PFSK-1 (cell line): ENCODE results near the gene FAM9C.

ENCODE experiments used
- FOXP2 ChIP-seq: optimal IDR thresholded peaks from 2 replicates; pipeline ENCODE3; 2011; ENCODE audit warnings: borderline replicate concordance, control low read depth, inconsistent platforms; ENCODE audit not compliant: insufficient read depth; ENCODE audit errors: extremely low read length, extremely low read depth
- POLR2AphosphoS5 ChIP-seq: IDR thresholded peaks from 2 replicates; pipeline ENCODE4 v1.6.1; 2012; ENCODE audit warnings: low read depth, mild to moderate bottlenecking, control low read depth, low read length, moderate library complexity
- SIN3A ChIP-seq: IDR thresholded peaks from 2 replicates; pipeline ENCODE4 v1.6.1; 2012; ENCODE audit warnings: mild to moderate bottlenecking, low read length, moderate library complexity, borderline replicate concordance; ENCODE audit not compliant: insufficient read depth
- TAF1 ChIP-seq: IDR thresholded peaks from 2 replicates; pipeline ENCODE4 v1.6.1; 2012; ENCODE audit warnings: low read length, control low read depth, borderline replicate concordance; ENCODE audit not compliant: insufficient read depth
- TF ChIP-seq, protein P1 (sequence below), 2 experiments: IDR thresholded peaks; 2 replicates each; pipeline versions ENCODE4 v1.6.1 to v1.8.0; 2011 to 2012; ENCODE audit warnings: low read depth in 2 of 2, low read length in 2 of 2, control low read depth in 1 of 2, inconsistent platforms in 1 of 2, mild to moderate bottlenecking in 1 of 2, moderate library complexity in 1 of 2; ENCODE audit not compliant: insufficient read depth in 1 of 2

Gene FAM9C

DNA sequence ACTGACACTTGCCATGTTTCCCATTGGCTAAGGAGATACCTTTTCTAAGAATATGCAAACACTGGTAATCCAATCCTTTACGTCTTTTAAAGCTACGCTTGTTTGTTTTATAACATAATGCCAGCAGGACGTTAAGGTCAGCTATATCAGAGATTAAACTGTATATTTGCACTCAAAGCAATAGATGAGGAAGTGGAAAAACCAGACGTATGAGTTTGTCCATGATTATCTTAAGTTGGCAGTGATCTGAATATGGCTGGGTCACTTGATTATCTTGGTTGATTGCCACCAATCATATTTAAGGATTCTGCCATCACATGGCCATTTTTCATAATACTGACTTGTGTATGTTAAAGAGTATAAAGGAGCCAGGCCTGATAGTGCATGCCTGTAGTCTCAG is 50.1 kb downstream of the FAM9C start:
- TF ChIP-seq POLR2AphosphoS5 (no peak), FOXP2 (no peak), TAF1 (no peak), SIN3A (no peak)
- TF ChIP-seq, protein P1, sequence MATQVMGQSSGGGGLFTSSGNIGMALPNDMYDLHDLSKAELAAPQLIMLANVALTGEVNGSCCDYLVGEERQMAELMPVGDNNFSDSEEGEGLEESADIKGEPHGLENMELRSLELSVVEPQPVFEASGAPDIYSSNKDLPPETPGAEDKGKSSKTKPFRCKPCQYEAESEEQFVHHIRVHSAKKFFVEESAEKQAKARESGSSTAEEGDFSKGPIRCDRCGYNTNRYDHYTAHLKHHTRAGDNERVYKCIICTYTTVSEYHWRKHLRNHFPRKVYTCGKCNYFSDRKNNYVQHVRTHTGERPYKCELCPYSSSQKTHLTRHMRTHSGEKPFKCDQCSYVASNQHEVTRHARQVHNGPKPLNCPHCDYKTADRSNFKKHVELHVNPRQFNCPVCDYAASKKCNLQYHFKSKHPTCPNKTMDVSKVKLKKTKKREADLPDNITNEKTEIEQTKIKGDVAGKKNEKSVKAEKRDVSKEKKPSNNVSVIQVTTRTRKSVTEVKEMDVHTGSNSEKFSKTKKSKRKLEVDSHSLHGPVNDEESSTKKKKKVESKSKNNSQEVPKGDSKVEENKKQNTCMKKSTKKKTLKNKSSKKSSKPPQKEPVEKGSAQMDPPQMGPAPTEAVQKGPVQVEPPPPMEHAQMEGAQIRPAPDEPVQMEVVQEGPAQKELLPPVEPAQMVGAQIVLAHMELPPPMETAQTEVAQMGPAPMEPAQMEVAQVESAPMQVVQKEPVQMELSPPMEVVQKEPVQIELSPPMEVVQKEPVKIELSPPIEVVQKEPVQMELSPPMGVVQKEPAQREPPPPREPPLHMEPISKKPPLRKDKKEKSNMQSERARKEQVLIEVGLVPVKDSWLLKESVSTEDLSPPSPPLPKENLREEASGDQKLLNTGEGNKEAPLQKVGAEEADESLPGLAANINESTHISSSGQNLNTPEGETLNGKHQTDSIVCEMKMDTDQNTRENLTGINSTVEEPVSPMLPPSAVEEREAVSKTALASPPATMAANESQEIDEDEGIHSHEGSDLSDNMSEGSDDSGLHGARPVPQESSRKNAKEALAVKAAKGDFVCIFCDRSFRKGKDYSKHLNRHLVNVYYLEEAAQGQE (IDR thresholded peaks at IDR 0.05; ENCODE audit: insufficient read depth in 1 of 2, low read depth in 2 of 2, low read length in 2 of 2): no peak

DNA sequence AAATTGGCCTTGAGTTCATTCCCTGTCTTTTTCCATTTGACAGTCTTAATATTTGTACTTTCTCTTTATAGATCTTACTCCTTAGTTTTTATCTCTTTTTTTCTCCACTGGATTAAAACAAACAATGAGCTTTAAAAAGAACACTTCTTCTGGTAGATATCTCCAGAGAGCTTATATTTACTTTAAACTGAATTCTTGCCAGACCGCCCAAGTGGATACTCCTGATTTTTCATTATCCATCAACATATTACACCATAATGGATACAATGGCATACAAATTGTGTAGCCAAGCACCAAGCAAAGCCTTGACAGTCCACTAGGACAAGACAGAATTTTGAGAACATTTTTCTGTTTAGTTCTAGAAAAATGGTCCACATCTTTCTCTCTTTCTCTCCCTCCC is 50.6 kb downstream of the FAM9C start:
- no peak for TF ChIP-seq SIN3A
- TF ChIP-seq TAF1: no peak
- TF ChIP-seq FOXP2: no peak
- TF ChIP-seq POLR2AphosphoS5: no peak
- TF ChIP-seq, protein P1 (IDR thresholded peaks at IDR 0.05; ENCODE audit: insufficient read depth in 1 of 2, low read depth in 2 of 2, low read length in 2 of 2): no peak

DNA sequence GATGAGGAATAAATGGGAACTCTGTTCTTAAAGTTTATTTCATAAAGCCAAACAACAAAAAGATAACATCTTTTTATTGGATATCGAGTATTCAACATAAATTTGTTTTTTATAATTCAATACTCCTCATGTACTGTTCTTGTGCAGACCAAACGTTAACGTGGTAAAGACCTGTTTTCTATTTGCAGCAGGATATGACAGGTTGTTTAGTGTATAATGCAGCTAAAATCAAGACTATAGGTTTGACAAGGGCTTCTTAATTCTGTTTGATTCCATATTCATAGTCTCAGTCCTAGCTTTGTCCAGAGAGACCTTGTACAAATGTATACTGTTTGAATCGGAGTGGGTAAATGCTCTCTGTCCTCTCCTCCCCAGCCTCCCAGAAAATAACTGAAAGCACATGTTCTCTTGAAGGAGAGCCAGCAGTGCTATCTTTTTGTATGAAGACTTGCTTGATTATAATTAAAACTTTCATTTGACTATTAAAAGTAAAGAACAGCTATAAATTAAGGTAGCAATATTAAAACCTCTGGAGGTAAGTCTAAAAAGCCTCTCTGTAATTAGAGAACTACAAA is 51.8 kb downstream of the FAM9C start:
- no peak for TF ChIP-seq FOXP2
- no peak for TF ChIP-seq TAF1
- TF ChIP-seq, protein P1 (IDR thresholded peaks at IDR 0.05; ENCODE audit: insufficient read depth in 1 of 2, low read depth in 2 of 2, low read length in 2 of 2): no peak
- no peak for TF ChIP-seq SIN3A
- no peak for TF ChIP-seq POLR2AphosphoS5

DNA sequence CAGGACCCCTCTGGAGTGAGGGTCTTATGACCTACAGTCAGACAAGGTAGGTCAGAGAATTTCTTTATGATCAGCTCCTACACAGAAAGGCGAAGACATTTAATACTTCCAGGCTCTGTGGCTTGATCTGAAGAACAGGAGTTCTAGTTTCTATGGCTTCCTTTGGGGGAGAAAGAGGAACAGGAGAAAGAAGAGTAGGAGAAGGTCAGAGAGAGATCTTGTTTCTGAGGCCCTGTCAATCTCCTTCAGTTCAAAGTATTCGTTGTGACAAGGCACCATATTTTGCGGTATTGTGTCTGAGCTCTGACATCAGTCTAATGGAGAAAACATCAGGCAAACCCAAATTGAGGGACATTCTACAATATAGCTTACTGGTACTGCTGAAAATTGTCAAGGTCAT is 52.8 kb downstream of the FAM9C start:
- TF ChIP-seq, protein P1 (IDR thresholded peaks at IDR 0.05; ENCODE audit: insufficient read depth in 1 of 2, low read depth in 2 of 2, low read length in 2 of 2): no peak
- TF ChIP-seq POLR2AphosphoS5 (no peak), TAF1 (no peak), SIN3A (no peak), FOXP2 (no peak)
